GM19397 (cell line): ENCODE results near the gene ZNF267.
"Not testable (repeated sequence)": the region's sequence is repeated elsewhere in the genome, so short reads cannot be mapped to it uniquely, and the experiment has no call there.

Experiments
- ATAC-seq: cut with Tn5 transposase; IDR thresholded peaks from one replicate; pipeline ENCODE4 v1.9.1; 2021; ENCODE audit warnings: mild to moderate bottlenecking, moderate library complexity; ENCODE audit not compliant: unreplicated experiment

Gene ZNF267

GRCh38 chr16:31877876-31878642 lies 4.5 kb downstream of the ZNF267 start:
- no peak for ATAC-seq

GRCh38 chr16:31879937-31880321 lies 6.3 kb downstream of the ZNF267 start:
- ATAC-seq = no peak

- no peak for ATAC-seq
Measured at GRCh38 chr16:31880322-31880979, 6.8 kb downstream of the ZNF267 start.

GRCh38 chr16:31886227-31886626 lies 12.6 kb downstream of the ZNF267 start:
- no peak for ATAC-seq

- no peak for ATAC-seq
Measured at GRCh38 chr16:31888735-31889134, 15.1 kb downstream of the ZNF267 start.

GRCh38 chr16:31892111-31892510 lies 18.5 kb downstream of the ZNF267 start:
- not testable (repeated sequence) for ATAC-seq

GRCh38 chr16:31893824-31894223 lies 20.2 kb downstream of the ZNF267 start:
- ATAC-seq = no peak

GRCh38 chr16:31897283-31897682 lies 23.7 kb downstream of the ZNF267 start:
- no peak for ATAC-seq

- no peak for ATAC-seq
Measured at GRCh38 chr16:31899505-31899904, 25.9 kb downstream of the ZNF267 start.

GRCh38 chr16:31904571-31904970 lies 31.0 kb downstream of the ZNF267 start:
- not testable (repeated sequence) for ATAC-seq

GRCh38 chr16:31913668-31914067 lies 40.1 kb downstream of the ZNF267 start:
- no peak for ATAC-seq

GRCh38 chr16:31916056-31916488 lies 42.5 kb downstream of the ZNF267 start:
- ATAC-seq = no peak

- ATAC-seq = no peak
Measured at GRCh38 chr16:31920373-31920772, 46.8 kb downstream of the ZNF267 start.

- ATAC-seq = not testable (repeated sequence)
Measured at GRCh38 chr16:31951806-31952205, 78.2 kb downstream of the ZNF267 start.

GRCh38 chr16:31952206-31952605 lies 78.6 kb downstream of the ZNF267 start:
- ATAC-seq = not testable (repeated sequence)

- not testable (repeated sequence) for ATAC-seq
Measured at GRCh38 chr16:31956221-31956620, 82.6 kb downstream of the ZNF267 start.

- not testable (repeated sequence) for ATAC-seq
Measured at GRCh38 chr16:31960186-31960910, 86.7 kb downstream of the ZNF267 start.
